Activated gamma-delta T cell treated with anti-CD3 and anti-CD28 coated beads, Interleukin-2, amount 50 U/mL, for 16 hours (primary cell): Measurements from ENCODE around the gene SUFU.

ENCODE experiments used
- DNase-seq: peaks from one replicate; pipeline ENCODE4 v3.0.0-alpha.2; 2020; ENCODE audit warnings: low read depth

SUFU gene

DNA sequence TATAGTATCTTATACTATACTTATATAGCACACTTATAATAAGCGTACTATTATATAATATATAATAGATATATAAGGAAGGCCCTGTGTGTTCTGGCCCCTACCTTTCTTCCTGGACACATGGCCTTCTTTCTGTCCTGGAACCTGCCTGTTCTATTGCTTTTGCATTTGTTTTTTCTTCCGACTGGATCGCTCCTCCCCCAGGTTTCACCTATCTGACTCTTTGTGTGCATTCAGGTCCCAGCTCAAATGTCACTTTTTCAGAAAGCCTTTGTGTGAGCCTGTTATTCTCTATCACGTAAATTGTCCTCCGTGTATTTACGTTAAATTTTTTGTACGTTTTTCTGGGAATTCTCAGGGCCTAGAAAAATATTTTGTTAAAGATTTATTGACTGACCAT lies 137.6 kb downstream of the SUFU start:
- no peak for DNase-seq

DNA sequence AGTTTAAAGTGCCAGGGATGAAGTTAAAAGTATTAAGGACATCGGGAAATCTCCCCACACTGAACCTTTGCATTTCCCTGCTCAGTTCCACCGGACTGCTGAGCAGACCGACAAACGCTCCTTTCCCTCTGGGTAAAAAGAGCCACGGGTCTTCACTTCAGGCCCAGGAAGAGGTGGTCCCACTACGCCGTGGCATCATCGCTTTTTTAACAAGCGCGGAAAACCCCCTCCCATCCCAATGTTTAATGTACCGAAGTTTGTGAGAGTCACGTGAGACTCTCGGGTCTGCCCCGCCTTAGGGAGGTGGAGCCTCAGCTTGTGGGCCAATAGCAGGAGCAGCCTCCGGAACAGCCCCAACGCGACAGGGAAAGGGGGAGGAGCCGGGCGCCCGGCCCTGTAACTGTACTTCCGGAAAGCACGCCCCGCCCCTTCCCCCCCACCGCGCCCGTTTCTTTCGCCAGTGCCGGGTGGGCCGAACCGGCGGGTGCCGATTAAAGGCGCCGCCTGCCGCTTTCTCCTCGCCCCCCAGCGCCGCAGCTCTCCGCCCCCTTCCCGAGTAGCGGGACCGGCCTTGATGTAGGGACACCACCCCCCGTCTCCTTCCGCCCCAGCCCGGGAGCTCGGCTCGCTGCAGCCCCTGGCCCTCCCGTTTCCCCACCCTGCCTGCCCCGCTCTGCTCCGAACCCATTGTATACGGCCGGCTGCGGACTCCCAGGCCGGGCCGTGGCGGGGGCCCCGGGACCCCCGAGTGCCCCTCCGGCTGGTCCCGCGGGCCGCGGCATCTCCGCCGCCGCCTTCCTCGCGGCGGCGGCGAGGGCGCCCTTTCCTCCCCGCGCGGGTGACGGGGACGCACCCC lies 138.3 kb downstream of the SUFU start:
- peak; percentile 98 for DNase-seq

DNA sequence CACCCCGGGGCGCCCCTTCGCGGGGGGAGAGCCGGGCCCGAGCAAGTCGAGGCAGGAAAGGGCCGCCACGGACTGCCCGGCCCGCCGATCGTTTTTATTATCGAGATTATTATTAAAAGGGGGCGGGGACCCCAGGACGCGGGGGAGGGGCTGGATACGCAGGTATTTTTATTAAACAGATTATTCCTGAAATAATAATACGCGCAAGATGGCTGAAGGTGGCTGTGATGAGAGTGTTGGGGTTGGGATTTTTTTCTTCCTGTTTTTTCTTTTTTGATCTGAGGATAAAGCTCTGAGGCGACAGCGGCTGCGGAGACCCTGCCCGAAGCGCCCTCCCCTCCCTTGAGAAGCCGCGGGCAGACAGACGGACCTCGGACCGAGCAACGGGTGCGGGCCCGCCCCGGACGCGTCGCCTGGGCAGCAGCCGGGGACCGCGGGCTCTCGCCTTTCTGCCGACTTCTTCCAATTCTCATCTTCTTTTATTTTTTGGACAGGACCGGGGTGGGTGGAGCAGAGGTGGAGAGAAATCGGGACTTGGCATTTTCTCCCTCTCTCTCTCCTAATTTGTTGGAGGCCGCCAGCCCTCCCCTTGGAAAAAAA lies 139.1 kb downstream of the SUFU start:
- no peak for DNase-seq

DNA sequence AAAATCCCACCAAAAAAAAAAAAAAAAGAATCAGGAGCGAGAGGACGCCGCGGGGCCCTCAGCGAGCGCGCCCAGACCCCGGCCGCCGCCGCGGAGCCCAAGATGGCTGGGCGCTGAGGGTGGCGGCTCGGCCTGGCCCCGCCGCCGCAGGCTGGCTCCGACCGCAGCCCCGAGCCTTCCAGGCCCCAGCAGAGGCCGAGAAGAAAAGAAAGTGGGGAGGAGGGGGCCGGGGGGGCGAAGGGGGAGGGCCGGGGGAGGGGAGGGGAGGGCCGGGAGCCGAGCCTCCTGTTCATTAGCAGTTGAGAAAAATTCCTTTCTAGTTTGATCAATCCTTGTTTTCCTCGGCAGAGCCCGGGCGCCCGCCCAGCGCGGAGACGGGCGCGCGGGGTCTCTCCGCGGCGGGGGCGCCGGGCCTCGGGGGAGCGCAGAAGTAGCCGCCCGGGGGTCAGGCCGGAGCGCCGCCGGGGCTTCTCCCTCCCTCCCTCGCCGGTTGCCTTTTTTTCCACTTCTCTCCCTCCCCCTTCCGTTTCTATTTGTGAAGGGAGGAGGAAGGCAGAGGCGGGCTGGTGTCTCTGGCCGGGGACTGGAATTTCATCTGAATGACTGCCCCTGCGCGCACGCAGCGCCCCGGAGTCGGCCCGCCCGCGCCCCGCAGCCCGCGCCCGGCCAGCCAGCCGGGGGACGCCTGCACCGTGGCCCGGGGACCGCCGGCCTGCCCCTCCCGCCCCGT lies 139.7 kb downstream of the SUFU start:
- DNase-seq: no peak

DNA sequence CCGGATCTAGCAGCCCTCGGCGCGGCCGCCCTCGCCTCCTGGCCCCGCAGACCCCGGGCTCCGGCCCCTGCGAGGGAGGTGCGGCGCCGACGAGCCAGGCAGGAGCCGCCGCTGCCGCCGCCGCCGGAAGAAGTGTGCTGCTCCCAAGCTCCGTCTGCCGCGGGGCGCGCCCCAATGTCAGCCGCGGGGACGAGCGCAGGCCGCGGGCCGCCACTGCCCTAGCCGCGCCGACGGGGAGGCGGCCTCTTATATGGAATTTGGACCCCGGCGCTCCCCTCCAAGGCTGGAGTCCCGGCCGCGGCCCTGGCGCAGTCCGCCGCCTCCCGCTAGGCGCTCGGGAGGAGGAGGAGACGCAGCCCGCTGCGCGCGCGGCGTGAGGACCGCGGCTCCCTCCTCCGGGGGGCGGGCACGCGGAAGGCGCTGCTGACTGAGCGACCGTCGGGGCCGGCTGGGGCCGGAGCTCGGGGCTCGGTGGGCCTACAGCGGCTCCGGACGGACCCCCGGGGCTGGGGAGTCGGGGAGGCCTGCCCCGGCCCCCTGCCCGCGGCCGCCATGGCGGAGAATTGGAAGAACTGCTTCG lies 140.4 kb downstream of the SUFU start, which contains the start of gene TRIM8:
Gene TRIM8, plus strand, starts transcription at position 414 of the 580 bp plus-strand sequence. Its CDS starts 139 bp downstream, at position 553.
- peak; percentile 28 for DNase-seq

DNA sequence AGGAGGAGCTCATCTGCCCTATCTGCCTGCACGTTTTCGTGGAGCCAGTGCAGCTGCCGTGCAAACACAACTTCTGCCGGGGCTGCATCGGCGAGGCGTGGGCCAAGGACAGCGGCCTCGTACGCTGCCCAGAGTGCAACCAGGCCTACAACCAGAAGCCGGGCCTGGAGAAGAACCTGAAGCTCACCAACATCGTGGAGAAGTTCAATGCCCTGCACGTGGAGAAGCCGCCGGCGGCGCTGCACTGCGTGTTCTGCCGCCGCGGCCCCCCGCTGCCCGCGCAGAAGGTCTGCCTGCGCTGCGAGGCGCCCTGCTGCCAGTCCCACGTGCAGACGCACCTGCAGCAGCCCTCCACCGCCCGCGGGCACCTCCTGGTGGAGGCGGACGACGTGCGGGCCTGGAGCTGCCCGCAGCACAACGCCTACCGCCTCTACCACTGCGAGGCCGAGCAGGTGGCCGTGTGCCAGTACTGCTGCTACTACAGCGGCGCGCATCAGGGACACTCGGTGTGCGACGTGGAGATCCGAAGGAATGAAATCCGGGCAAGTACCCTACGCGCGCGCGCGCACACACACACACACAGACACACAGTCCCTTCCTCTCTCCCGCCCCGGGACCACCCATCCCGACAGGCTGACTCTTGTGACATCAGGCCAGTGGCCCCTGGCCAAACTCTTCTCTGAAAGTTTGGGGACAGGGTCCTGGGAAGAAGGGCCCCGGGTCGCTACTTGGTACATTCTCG lies 141.0 kb downstream of the SUFU start:
- peak; percentile 68 for DNase-seq

DNA sequence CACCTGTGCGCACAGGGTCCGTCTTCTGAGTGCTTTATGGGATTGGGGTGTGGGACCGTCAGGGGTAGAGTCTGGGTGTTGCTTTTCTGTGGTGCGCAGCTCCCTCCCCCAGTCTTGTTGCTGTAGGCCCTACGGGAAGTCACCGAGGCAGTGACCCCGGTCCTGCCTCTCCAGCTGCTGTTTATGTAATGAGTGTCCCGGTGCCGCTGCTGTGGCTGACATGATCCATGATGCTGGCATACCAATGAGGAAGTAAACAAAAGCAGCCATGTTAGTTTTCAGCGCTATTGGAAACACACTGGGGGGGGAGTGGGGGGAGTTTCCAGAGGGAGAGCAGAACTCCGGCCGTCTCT lies 141.6 kb downstream of the SUFU start:
- DNase-seq: no peak

DNA sequence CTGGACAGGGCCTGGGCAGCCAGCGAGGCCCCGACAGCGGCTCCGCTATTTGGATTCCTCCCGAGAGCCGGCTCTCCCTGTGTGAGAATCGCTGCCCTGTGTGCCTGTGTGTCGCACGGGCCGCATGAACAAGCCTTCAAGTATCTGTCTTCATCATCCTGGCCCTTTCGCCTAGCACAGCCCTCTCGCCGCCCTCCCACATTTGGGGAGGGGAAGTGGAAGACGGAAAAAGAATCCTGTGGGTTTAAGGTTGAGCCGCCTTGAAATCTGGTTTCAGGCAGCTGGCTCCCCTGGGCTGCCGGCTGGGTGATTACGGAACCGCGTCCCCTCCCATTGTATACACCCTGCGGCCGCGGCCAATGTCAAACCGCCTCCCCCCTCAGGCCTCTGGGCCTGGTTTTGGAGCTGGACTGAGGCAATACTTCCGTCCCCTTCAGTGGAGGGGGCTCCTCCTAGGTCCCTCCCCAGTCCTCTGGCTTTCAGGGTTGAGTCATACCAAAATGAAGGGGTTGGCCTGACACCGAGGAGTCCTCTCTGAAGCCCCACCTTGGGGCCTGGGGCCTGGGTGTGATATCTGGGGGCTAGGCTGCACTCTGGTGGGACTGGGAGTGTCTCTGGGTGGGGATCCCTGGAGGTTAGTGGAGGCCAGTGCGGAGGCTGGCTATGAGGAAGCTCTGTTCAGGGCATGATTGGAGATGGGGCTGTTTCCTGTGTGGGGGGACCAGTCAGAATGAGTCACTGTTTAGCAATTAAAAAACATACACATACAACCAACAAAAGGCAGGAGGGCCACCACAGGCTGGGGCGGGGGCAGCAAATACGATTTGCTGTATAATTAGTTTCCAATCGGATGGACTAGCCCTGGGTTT lies 142.2 kb downstream of the SUFU start:
- peak; percentile 71 for DNase-seq

DNA sequence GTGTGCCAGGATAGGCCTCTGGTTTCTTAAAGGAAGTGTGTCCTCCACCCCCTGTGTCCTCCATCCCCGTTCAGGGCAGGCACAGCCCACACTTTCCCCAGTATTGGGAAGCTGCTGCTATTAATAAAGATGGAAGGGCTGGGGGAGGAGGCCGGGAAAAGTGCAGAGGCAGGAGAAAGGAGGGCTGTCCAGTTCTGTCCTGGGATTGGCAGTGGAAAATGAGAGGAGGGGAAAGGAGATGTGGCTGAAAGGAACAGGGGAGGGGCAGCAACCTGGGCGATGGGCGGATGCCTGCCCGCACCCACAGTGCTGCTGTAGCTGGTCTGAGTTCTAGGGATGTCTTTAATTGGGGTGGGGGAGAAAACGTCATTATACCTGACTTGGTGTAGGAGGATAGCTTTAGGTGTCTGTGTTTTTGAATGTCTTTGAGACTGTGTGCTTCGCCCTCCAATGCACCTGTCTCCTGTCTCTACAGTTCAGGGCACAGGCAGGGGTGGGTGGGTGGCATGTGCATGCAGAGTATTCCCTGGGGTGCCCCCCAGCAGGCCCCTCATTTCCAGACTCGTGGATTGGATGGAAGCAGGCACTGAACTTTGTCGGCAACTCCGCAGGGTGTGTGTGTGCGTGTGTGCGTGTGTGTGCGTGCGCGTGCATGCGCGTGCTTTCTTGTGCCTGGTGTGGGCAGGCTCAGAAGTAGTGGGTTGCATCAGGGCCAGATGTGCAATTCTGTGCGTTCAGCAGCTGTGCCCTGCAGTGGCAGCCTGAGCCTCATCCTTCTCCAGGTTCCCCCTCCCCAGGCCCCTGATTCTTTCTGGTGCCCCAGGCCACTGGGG lies 143.1 kb downstream of the SUFU start:
- no peak for DNase-seq

DNA sequence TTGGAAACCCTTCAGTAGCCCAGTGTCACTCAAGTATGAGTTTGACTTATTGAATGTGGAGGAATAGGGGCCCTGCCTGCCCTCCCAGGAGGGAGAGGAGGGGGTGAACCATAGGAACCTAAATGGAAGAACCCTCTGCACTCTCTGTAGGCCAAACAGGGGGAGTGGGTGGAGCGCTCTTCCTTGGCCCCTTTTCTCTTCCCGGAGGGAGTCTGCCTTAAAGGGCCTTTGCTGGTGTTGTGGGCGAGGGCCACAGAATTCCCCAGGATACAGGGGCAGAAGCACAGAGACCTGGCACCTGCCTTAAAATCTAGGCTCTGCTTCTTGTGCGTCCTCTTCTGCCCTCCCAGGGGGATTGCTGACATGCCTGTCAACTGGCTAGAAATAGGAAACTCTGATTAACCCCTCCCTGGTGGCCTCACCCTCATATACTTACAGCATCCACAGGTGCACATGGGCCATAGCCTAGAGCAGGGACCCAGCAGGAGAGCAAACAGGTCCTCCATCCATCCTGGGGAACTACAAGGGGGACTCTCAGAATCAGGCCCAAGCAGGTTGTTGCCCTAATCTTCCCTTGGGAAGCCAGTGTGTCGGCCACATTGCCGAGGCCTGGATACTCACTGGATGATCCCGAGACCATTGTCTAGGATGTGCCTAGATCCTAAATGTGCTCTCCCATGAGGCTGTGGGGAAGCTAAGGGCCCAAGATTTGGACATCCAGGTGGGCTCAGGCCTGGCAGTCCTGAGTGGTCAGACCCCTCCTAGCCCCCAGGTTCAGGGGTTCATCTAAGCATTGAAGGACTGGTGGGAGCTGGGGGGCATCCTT lies 143.9 kb downstream of the SUFU start:
- DNase-seq: no peak

DNA sequence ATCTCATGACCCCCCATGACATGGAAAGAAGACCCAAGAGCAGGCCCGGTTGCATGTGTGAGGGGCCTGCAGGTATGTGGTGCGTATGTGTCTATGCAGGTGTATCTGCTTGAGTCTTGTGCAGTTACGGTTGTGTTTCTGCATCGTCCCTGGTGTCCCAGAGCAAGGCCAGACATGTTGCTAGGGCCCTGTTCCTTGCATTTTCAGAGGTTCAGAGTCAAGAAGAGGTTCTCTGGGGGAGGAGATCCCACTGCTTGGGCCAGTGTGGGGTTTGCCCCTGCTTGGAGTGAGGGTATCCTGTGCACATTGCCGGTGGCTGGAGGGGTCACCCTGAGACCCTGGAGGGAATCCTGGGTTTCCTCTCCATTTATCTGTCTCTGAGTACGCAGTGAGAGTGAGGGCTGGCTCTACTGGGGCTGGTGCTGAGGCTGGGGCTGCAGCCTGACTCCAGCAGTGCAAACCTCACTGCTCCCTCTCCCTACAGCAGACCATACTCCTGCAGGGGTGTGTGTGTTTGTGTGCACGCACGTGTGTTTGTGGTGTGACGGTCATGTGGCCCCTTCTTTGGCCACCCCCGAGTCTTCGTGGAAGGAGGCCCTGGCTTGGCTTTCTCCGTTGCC lies 144.6 kb downstream of the SUFU start:
- DNase-seq: no peak

DNA sequence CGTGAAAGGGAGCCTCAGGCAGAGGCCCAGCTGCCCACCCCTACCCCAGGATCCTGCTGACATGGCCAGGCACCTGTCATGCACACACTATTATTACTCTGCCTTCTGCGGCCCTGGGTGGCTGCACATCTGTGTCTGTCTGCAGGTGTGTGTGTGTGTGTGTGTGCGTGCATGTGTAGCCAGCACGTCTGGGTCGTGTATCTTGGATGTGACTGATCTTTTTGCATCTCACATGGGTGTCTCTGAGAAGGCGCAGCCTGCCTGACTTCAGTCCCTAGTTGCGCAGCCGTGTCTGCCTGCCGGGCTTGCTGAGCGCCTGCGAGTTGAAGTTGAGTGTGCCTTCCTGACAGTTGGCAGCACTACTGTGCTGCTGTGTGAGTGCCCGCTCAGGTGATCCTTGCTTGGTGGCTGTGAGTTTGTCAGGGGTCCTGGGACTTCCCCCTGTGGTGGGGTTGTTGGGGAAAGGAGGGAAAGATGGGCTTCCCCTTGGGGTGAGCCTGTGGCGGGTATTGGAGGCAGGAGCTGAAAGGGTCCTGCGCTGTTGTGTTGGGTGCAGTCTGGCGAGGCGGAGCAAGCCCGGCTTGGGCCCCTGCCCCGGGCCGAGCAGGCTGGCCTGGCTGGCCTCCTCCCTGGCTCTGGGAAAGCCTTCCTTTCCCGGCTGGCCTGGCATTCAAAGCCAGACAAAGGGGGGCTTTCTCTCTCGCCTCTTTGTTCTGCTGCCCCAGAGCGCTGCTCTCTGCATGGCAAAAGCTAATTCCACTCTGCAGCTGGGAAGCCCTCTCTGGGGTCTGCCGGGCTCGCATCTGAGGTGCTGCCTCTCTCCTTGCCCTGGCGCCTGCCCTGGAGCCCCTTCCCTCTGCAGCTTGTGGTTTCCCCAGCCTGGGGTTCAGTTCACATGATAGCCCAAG lies 145.4 kb downstream of the SUFU start:
- DNase-seq: no peak

DNA sequence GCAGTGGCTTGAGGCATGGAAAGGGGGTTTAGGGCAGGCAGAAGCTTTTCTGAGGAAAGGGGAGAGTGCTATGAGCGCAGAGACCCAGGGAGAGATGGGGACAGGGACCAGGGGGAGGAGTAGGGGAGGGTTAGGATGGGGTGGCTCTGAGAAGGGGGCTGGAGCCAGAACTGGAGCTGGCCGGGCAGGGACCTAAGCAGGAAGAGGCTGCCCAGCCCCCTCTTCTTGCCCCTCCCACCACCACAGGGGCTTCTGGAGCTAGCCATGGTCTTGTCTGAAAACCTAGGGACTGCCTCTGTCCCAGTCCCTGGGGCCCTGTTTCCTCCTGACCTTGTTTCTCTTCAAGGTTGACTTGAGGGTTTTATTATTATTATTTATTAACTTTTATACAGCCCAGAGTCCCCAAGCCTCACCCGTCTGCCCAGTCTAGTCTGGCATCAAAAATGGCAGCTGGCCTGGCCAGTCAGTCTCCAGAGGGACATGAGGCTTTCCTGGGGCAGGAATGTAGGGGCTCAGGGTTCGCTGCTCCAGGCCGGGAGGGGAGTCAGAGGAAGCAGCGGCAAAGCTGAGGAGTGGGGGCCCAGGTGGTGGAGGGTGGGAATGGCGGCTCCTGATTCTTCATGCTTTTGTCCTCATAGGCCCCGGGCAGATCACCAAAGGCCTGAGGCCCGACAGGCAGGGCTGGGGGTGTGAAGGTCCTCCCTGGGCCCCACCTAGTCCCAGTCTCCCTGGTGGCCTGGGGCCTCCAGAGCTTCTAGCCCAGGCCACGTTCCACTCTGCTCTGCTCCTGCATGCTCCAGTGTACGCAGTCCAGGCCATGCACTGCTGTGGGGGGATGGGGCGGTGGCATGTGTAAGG lies 146.3 kb downstream of the SUFU start:
- DNase-seq: no peak

DNA sequence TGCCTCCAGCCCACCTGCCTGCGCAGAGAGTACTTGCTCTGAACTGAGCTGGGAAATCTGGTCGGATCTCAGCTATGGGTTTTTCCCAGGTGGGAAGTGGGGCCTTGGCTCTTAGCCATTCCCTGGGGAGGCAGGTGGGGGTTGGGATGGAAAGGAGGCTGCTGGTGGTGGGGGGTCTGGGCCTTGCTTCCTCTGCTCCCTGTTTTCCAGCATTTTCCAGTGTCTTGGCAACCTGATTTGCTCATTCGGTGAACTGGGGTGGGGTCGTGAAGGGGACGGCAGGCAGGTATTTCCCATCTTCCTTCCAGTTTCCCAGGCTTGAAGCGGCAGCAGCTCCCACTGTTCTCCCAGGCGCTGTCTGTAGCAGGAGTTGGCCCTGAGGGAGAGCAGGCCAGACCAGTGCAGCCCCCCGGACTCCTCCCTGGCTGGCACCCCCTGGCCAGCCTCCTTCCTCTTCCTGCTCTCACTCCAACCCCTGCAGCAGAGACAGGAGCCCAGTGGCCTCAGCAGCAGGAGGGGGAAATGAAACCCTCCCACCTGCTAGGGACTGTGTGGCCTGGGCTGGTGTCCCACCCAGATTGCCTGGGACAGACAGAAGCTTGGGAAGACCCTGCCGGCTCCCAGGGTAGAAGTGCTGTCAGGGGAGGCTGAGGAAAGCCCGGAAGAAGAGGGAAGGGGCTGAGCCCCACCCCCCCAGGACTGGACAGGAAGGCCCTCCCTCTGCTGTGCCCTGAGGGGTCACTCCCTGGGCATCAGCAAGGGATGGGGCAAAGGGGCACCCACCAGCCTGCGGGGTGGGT lies 147.1 kb downstream of the SUFU start:
- no peak for DNase-seq

DNA sequence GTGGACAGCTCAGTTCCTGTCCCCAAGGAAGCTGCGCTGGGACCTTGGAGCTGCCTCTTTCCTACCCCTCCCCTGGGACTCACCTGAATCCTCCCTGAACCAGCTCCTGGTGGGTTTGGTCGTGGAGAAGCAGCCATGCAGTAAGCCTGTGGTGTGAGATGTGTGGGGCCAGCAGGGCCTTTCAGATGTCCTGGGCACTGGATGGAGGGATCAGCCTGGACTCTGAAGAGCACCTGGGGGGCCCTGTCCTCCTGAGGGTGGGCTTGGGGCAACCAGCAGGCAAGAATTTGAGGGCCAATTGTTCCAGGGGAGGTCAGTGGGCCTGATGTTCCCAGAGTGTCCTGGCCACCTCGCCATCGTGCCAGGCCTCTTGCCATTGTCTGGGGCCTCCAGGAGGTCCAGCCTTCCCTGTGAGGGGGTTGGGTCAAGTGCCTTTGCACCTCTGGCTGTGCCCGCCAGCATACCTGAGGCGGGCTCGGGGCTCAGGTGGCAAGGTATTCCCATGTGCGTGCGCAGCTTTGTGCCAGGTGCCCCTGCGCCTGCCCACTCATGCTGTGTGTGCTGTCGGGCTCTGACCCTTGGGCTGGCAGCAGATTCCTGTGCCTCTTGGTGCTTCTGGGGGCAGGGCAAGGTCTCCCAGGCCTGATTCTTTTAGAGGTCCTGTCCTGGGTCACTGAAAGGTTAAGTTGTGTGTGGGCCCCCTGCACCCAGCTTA lies 147.8 kb downstream of the SUFU start:
- DNase-seq: no peak
